ACHN (cell line): ENCODE results near the gene GJD3.

Source experiments
- DNase-seq: peaks from one replicate; pipeline ENCODE4 v3.0.0-alpha.2; 2015
- in situ Hi-C: cut with HindIII; loops from 2 replicates; pipeline ENCODE4 v1.10.0; 2017; ENCODE audit warnings: low sequenced_read_pairs, low pct_ligation_motif_present, low pct_unique_long_range_greater_than_20kb

Gene GJD3

DNA sequence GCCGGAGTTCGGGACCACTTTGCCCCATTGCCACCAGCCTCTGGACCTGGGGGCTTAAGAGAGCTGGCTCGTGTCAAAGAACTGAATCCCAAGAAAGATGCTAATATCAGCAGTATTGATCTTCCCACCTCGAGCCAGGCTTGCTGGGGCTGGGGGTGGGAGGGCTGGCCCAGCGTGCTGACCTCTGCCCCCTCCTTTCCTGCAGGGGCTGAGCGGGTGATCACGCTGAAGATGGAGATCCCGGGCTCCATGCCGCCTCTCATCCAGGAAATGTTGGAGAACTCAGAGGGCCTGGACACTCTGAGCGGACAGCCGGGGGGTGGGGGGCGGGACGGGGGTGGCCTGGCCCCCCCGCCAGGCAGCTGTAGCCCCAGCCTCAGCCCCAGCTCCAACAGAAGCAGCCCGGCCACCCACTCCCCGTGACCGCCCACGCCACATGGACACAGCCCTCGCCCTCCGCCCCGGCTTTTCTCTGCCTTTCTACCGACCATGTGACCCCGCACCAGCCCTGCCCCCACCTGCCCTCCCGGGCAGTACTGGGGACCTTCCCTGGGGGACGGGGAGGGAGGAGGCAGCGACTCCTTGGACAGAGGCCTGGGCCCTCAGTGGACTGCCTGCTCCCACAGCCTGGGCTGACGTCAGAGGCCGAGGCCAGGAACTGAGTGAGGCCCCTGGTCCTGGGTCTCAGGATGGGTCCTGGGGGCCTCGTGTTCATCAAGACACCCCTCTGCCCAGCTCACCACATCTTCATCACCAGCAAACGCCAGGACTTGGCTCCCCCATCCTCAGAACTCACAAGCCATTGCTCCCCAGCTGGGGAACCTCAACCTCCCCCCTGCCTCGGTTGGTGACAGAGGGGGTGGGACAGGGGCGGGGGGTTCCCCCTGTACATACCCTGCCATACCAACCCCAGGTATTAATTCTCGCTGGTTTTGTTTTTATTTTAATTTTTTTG lies 8.5 kb downstream of the GJD3 start:
- in situ Hi-C loops: no loop called here
- DNase-seq: no peak

DNA sequence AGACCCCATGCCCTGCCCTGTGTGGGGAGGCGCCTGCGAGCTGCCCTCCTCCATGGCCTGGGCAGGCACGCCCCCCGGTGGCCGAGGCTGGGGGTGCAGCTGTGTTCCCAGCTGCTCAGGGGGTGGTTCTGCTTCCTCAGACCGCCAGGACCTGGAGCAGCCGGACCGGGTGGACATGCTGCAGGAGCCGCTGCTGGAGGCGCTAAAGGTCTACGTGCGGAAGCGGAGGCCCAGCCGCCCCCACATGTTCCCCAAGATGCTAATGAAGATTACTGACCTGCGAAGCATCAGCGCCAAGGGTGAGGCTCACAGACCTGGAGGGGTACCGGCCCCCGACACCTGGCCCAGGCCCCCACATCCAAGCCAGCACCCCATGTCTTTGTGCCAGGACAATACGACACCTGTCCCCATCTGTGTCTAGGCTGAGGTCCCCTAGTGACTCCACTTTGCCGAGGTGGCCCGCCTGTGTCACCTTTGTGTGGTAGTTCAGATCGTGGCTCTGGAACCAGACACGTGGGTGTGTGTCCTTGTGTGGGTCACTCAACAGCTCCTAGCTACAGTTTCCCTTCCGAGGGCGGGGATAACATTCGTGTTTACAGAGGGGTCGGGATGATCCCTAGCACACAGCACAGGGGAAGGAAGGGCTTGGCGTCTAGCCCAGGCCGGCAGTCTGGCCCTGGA lies 9.3 kb downstream of the GJD3 start:
- in situ Hi-C loops: no loop called here
- peak; percentile 53 for DNase-seq

DNA sequence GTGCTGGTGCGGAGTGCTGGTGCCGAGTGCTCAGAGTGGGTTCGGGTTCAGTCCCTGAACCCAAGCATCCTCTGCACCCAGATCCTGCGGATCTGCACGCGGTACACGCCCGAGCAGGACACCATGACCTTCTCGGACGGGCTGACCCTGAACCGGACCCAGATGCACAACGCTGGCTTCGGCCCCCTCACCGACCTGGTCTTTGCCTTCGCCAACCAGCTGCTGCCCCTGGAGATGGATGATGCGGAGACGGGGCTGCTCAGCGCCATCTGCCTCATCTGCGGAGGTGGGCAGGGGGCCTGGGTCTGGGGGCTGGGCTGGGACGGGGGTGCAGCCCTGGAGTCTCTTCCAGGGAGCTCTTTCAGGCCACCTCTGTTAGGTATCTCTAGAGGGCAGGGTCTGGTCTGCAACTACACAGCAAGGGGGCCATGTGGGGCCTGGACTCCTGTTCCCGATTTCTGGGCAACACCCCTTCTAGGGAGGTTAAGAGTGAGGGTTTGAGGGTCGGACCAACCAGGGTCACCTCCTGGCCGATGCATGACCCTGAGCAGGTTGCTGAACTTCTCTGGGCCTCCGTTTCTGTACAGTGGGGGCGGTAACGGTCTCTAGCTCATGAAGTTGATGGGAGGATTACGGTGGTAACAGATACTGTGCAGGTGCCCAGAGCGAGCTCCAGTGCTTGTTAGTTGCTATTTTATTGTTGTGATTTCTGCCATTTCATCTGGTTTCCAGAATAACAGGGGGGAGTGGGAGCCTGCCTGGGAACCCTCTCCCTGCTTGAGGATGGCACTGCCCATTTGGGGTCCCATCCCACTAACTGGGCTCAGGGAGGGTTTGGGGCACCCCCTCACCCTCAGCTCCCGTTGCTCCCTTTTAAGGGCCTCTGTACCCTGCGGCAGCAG lies 10.1 kb downstream of the GJD3 start:
- in situ Hi-C loops: no loop called here

DNA sequence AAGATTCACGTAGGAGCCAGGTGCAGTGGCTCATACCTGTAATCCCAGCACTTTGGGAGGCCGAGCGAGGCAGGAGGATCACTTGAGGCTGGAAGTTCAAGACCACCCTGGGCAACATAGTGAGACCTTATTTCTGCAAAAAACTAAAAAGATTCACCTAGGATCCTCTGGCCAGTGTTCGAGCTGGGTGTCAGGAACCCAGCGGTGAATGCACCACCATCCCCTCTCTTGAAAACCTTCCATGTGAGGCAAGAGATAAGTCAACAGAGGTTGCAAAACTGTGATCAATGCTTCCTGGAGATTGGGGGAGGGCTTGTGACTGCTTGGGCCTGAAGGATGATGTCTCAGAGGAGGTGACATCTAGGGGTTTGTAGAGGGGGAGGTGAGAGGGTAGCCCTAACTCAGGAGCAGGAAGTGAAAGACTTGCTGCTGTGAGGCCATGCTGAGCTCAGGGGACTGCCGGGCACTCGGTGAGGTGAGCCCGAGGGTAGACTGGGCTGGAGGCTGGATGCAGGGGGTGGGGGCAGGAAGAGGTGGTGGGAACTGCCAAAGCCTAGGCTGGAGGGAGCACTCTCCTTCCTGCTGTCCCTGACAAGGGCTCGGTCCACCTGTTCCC lies 11.7 kb downstream of the GJD3 start:
- in situ Hi-C loops: no loop called here

More for the DNA sequence above, 10.1 kb downstream of the GJD3 start:
- no peak for DNase-seq

DNA sequence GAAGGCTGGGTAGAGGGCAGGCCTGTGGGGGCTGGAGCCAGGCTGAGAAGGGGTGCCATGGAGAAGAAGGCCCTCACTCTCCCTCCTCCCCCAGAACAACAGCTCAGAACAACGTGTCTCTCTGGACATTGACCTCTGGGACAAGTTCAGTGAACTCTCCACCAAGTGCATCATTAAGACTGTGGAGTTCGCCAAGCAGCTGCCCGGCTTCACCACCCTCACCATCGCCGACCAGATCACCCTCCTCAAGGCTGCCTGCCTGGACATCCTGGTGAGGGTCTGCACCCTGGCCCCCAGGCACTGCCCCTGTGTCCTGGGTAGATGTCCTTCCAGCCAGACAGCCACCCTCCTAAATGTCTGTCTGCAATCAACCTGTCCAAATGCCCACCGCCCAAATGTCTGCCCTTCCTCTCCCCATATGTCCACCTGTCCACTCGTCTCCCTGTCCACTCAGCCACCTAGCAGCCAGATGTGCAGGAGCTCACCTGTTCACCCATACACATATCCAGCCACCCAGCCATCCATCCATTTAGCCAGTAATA lies 12.2 kb downstream of the GJD3 start:
- no peak for DNase-seq
- in situ Hi-C loops: no loop called here

More for the DNA sequence above, 11.7 kb downstream of the GJD3 start:
- DNase-seq: no peak

DNA sequence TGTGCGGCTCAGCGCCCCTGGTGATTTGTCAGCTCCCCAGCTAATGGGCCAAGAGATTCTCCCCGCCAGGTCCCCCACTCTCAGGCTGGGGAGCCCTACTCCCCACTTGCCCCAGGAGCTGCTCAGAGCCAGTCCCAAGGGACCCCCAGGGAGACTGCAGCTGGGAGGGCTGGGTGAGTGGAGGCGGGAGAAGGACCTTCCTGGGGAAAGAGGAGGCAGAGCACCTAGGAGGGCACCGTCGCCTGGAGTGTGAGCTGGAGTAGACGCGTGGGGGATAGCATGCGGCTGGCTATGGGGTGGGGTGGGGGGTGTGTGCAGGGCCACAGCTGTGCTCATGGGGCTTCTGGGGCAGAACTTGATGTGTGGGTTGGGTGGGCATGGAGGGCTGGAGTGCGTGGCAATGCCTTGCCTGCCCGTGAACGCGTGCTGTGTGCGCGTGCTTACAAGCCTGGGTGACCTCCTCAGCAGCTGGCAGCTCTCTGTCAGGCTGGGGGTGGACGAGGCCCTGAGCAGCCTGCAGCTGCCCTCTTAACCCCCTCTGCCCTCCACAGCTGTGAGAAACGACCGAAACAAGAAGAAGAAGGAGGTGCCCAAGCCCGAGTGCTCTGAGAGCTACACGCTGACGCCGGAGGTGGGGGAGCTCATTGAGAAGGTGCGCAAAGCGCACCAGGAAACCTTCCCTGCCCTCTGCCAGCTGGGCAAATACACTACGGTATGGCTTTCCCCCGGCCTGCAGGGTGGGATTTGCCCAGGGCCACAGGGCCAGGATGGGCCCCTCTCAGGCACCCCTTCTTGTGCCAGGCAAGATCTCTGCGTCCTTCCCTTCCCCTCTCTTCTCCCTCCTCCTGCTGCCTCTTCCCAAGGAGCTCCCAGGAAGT lies 12.9 kb downstream of the GJD3 start:
- no peak for DNase-seq
- in situ Hi-C loops: no loop called here

DNA sequence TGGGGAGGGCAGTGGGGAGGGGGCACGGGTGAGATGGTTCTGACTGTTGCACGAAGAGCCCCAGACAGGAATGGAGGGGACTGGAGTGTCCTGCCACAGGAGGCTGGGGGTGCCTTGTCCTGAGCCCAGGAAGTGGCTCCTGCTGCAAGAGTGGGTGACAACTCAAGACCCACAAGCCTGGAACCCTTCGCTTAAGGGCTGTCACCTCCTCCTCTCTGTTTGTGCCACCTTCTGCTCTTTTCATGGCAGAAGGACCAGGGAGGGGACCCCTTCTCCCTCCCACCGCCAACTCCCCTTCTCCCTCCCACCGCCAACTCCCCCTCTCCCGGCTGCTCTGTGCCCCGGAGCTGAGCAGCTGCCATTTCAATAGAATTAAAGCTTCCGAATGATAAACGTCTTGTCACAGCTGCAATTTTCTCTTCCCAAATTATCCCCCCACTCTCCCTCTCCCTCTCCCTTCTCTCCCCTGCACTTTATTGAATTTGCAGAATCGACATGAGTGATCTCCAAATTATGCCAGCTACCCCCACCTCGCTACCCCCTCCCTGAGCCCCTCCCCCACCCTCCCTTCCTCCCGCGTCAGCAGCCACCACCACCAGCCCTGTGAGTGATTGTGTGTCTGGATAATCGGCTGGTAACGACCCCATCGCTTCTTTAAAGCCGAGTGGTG lies 13.7 kb downstream of the GJD3 start:
- no peak for DNase-seq
- in situ Hi-C loops: no loop called here

DNA sequence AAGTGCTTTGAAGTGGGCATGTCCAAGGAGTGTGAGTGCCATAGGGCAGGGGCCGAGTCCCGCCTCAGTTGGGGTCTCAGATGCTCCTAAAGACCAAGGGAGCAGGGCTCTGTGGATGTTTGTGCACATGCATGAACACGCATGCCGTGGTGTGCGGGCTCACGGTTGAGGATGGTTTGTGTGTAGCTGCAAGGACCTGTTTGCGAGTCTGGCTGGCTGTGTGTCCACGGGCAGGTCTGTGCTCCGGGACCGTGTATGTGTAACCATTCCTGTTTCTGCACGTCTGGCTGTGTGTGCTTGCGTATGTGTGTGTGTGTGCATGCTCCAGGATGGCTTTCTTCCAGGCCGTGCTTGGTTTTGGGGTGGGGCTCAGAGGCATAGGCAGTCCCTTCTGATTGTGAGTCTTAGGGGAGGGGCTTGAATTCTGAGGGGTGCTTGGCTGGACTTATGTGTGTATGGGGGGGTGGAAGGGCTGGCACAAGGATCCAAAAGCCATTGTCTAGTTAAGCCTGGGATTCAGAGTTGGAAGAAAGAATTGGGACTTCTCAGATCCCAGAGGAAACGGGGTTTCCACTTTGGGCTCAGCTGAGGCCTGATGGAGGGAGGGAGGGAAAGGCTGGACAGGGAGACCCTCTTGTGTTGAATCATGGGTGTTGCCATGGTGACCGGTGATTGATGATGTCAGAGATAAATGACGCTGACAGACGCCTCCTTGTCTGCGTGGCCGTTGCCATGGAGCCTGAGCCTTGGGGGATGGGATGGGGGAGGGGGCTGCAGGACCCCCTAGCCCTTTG lies 14.4 kb downstream of the GJD3 start:
- in situ Hi-C loops: no loop called here
- no peak for DNase-seq

DNA sequence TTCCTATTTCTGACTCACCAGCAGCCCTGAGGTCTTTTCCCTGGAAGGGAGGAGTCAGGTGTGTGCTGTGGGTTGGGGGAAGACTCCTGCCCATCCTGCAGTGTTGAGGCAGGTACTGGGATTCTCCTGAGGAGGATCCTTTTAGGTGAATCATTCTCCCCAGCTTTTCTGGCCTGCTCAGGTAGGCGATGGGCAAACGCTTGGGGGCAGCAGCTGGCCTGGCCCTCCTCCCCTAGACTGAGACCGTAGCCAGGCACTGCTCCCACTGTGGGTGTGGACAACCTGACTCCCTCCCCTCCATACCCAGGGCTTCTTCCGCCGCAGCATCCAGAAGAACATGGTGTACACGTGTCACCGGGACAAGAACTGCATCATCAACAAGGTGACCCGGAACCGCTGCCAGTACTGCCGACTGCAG lies 15.1 kb downstream of the GJD3 start:
- in situ Hi-C loops: no loop called here
- no peak for DNase-seq

DNA sequence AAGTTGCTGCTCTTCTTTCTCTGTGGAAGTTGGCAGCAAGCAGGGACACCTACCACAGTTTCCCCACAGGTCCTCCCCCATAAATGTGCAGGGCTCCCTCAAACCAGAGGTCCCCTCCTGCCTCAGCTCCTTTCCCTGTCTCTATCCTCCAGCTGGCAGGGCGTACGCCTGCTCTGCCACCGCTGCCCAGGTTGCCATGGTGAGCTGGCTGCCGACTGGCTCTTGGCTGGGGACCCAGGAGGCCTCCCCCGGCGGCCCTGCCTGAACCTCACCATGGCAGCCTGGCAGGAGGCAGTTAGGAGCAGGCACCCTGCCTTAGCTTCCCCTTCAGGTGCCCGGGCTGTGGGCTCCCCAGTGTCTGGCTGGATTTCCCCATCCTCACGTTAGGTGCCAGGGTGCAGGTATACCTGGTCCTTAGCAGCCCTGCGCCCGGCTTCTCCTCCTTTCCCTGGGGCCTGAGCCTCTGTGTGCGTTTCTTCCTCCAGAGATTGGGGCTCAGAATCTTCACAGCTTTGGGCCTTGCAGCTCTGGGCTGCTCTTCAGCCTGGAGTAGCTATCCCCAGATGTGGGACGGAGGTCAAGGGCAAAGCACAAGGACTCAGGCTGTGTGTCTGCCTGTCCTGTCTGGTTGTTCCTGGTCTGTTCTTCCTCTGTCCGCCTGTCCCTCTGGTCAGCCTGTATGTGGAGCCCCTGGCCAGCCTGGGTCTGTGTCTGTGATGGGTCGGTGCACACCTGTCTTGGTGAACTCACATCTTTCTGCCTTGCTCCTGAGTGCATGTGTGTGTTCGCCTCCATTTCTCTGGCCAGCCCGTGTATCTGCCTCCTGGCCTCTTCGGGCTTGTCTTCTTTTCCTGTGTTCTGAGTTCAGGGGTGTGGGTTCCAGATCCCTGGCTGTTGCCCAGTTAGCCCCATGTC lies 15.7 kb downstream of the GJD3 start:
- no peak for DNase-seq
- in situ Hi-C loops: no loop called here

DNA sequence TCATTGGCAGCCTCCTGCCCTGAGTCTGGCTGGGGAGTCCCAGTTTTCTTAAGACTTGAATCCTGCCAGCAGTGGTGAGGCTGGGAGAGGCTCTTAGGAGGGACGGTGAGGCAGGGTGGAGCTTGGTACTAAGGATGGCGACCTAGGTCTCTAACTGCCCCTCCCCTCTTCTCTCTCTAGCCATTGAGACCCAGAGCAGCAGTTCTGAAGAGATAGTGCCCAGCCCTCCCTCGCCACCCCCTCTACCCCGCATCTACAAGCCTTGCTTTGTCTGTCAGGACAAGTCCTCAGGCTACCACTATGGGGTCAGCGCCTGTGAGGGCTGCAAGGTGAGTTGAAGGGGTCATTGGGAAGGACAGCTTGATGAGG lies 16.4 kb downstream of the GJD3 start:
- no peak for DNase-seq
- in situ Hi-C loops: no loop called here

DNA sequence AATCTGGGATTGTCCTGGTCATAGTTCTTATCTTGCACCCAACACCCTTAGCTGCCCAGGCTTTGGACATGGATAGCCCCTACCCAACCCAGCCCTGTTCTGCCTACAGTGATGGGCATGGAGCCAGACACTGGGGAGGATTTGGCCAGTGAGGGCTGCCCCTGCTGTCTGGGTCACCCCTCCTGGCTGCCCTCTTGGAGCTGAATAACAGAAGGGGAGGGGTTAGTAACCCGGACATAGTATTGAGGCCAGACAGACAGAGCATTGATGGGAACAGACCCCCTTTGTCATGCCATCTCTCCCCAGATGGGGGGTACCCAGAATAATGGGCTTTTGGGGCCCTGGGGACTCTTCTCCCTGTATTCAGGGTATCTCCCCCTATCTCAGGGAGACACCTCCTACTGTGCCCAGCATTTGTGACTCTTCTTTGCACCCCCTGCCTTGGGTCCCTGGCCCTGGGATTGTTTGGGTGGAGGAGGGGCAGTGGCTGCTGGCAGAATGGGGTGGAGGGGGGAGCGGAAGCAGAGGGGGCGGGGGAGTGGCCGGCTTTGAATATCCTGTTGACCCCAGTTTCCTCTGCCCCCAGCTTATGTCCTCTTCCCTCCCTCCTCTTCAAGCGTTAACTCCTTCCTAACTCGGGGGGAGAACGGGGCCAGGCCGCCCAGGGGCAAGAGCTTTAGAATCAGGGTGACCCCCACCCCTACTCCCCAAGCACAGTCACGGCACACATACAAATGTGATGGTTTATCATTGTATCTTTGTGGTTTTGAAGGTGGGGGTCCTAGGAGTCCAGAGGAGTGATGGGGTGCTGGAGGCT lies 17.0 kb downstream of the GJD3 start:
- in situ Hi-C loops: no loop called here
- no peak for DNase-seq

DNA sequence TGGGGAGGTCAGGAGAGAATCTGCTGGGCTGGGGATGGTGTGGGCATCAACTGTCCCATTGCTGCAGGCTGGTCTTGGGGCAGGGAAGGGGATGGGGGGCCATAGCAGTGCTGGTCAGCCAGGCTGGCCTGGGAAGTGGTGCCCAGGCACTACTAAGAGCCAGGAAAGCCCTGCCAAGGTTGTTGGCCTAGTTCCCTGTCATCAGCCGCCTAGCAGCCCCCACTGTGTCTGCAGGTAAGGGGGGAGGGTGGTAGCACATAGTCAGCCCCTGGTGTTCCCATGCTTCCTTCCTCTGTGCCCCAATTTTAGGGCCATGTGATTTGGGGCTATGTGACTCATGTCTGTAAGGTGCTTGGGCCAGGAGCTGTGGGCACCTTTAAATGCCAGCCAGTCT lies 17.8 kb downstream of the GJD3 start:
- in situ Hi-C loops: no loop called here
- no peak for DNase-seq

DNA sequence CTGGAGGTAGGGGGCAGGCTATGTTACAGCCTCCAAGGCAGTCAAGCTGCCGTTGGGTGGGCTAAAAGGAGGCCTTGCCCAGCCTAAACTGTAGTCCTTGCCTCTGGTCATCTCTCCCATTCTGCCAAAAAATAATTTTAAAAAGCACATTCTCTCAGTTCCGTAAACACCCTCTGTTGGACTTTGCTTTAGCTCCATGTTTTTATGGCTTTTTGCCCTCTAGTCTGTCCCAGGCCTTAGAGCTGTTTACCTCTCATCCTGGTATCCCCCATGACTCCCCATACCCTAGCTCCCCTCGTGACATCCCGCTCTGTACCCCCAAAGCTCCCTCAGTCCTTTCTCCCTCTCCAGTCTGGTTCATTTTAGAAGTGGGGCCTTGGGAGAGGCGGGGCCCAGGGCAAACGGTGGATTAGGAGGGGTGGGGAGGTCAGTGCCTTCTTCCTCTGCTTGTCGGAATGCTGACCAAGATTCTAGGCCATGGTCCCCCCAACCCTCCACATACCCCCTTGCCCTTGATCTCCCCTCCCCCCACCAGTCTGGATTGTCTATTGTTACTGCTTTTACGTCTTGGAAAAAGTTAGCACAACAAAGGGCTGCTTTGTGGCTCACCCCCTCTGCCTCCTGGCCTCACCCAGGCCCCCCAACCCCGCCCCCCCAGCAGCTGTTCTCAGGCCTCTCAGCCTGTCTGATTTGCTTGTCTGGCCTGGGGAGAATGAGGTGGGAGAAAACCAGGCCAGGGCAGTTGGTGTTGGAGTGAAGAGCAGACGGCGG lies 18.4 kb downstream of the GJD3 start:
- in situ Hi-C loops: no loop called here
- no peak for DNase-seq
